Glutamatergic neuron (in vitro differentiated cells): ENCODE data around the gene LYPD6B. TPM values are rescaled to one million over a fixed set of nuclear protein-coding genes. Genes with fewer than 3 reads are reported as not detected.

Experiments
- DNase-seq: peaks from one replicate; pipeline ENCODE4 v3.0.0; 2022
- H3K27ac Mint-ChIP-seq: one replicate; pipeline ENCODE4 v1.8.0; 2020; ENCODE audit warnings: mild to moderate bottlenecking, mixed read lengths, inconsistent platforms; ENCODE audit not compliant: unreplicated experiment
- H3K27me3 Mint-ChIP-seq: one replicate; pipeline ENCODE4 v1.8.0; 2020; ENCODE audit warnings: mild to moderate bottlenecking, moderate library complexity, mixed read lengths, inconsistent platforms; ENCODE audit not compliant: unreplicated experiment
- H3K36me3 Mint-ChIP-seq: one replicate; pipeline ENCODE4 v1.8.0; 2020; ENCODE audit warnings: mild to moderate bottlenecking, mixed read lengths, inconsistent platforms; ENCODE audit not compliant: unreplicated experiment
- H3K4me1 Mint-ChIP-seq: one replicate; pipeline ENCODE4 v1.8.0; 2020; ENCODE audit warnings: mild to moderate bottlenecking, low read depth, mixed read lengths, inconsistent platforms; ENCODE audit not compliant: unreplicated experiment
- H3K4me3 Mint-ChIP-seq: one replicate; pipeline ENCODE4 v1.8.0; 2020; ENCODE audit warnings: mild to moderate bottlenecking, mixed read lengths, inconsistent platforms; ENCODE audit not compliant: unreplicated experiment
- H3K9me3 Mint-ChIP-seq: one replicate; pipeline ENCODE4 v1.8.0; 2020; ENCODE audit warnings: mild to moderate bottlenecking, moderate library complexity, mixed read lengths, inconsistent platforms; ENCODE audit not compliant: unreplicated experiment
- CTCF ChIP-seq: fragments of 200-600 bp; sonication (generic); IDR thresholded peaks from one replicate; pipeline ENCODE4 v1.5.0; 2021; ENCODE audit not compliant: partially characterized antibody, unreplicated experiment
- total RNA-seq: library from RNA; stranded (reverse); fragmentation: NEBNext Ultra II Directional; extraction: Animal tissue kit (Norgen Biotek cat#: 25700); gene quantifications from one replicate; pipeline ENCODE4 v1.2.1, GENCODE V29; 2021; ENCODE audit not compliant: unreplicated experiment

Gene LYPD6B
- total RNA-seq, 1 donor from 2014 or later, result 0.69 TPM

- no peak overlapping the region for H3K27ac Mint-ChIP-seq
- H3K27me3 Mint-ChIP-seq, result no peaks in the 10 kb centered on the region
- TF ChIP-seq CTCF, result no peak
- H3K4me3 Mint-ChIP-seq, result no peak overlapping the region
- H3K36me3 Mint-ChIP-seq, result no peaks in the 10 kb centered on the region
- no peak for DNase-seq
- peaks cover 13% of the 10 kb centered on the region for H3K4me1 Mint-ChIP-seq
- H3K9me3 Mint-ChIP-seq, result no peaks in the 10 kb centered on the region
These were observed 24.0 kb downstream of the LYPD6B start for GRCh38 chr2:149062531-149062930.

GRCh38 chr2:149063177-149063576 lies 24.7 kb downstream of the LYPD6B start:
- DNase-seq, result no peak
- H3K27ac Mint-ChIP-seq, result no peak overlapping the region
- no peak for TF ChIP-seq CTCF

GRCh38 chr2:149064365-149064841 lies 25.9 kb downstream of the LYPD6B start:
- Mint-ChIP-seq H3K36me3 (no peaks in the 10 kb centered on the region), H3K4me1 (peaks cover 13% of the 10 kb centered on the region), H3K27me3 (no peaks in the 10 kb centered on the region), H3K4me3 (no peak overlapping the region), H3K9me3 (no peaks in the 10 kb centered on the region), H3K27ac (no peak overlapping the region)
- DNase-seq, result no peak
- no peak for TF ChIP-seq CTCF

More at GRCh38 chr2:149063177-149063576, 24.7 kb downstream of the LYPD6B start:
- H3K36me3 Mint-ChIP-seq, result no peaks in the 10 kb centered on the region
- no peak overlapping the region for H3K4me3 Mint-ChIP-seq
- no peaks in the 10 kb centered on the region for H3K27me3 Mint-ChIP-seq
- H3K4me1 Mint-ChIP-seq, result peaks cover 13% of the 10 kb centered on the region
- no peaks in the 10 kb centered on the region for H3K9me3 Mint-ChIP-seq

GRCh38 chr2:149064856-149065630 lies 26.5 kb downstream of the LYPD6B start:
- no peak for DNase-seq
- H3K27ac Mint-ChIP-seq, result no peak overlapping the region
- no peak for TF ChIP-seq CTCF
- peaks cover 13% of the 10 kb centered on the region for H3K4me1 Mint-ChIP-seq
- H3K9me3 Mint-ChIP-seq, result no peaks in the 10 kb centered on the region
- H3K36me3 Mint-ChIP-seq, result no peaks in the 10 kb centered on the region
- H3K27me3 Mint-ChIP-seq, result no peaks in the 10 kb centered on the region
- no peak overlapping the region for H3K4me3 Mint-ChIP-seq
